GM12865 (cell line): Measurements from ENCODE around the gene RELL2.

Experiments
- DNase-seq: peaks from one replicate; pipeline ENCODE4 v3.0.0; 2010; ENCODE audit warnings: low read depth
- H3K4me3 ChIP-seq: 2 replicates; pipeline ENCODE4 v1.5.1; 2011; ENCODE audit warnings: mild to moderate bottlenecking, low read depth, low read length, control low read depth
- CTCF ChIP-seq: IDR thresholded peaks from 2 replicates; pipeline ENCODE4 v1.5.1; 2011; ENCODE audit warnings: low read length, control low read depth, low read depth, inconsistent platforms; ENCODE audit not compliant: insufficient read depth; ENCODE audit errors: missing control alignments

The RELL2 gene

GRCh38 chr5:141636413-141637122, at the start of gene RELL2, which contains the start of gene HDAC3:
Gene RELL2 (plus strand): TSS chr5:141636997. CDS start chr5:141638226, 1,229 bp downstream.
Gene HDAC3 (minus strand): TSS chr5:141636849. CDS start chr5:141636790, 59 bp downstream.
- peak within 1 kb of the TSS; percentile 79 for H3K4me3 ChIP-seq
- TF ChIP-seq CTCF, result no peak
- DNase-seq, result peak; percentile 94

GRCh38 chr5:141590127-141590526, 46.7 kb upstream of the RELL2 start:
- TF ChIP-seq CTCF, result no peak
- no peak for DNase-seq
- H3K4me3 ChIP-seq, result no peak overlapping the region

GRCh38 chr5:141596867-141597266, 39.9 kb upstream of the RELL2 start:
- DNase-seq, result no peak
- TF ChIP-seq CTCF, result no peak
- no peak overlapping the region for H3K4me3 ChIP-seq

- H3K4me3 ChIP-seq, result no peak overlapping the region
- DNase-seq, result peak; percentile 41
- no peak for TF ChIP-seq CTCF
Observed at GRCh38 chr5:141597394-141597793, 39.4 kb upstream of the RELL2 start.

GRCh38 chr5:141597814-141598213, 39.0 kb upstream of the RELL2 start:
- no peak for DNase-seq
- no peak overlapping the region for H3K4me3 ChIP-seq
- no peak for TF ChIP-seq CTCF

GRCh38 chr5:141598391-141599345, 38.1 kb upstream of the RELL2 start:
- TF ChIP-seq CTCF, result no peak
- H3K4me3 ChIP-seq, result no peak overlapping the region
- DNase-seq, result no peak
